NCI-H226 (cell line): Measurements from ENCODE around the gene CCDC70.
"Not testable (repeated sequence)": the region's sequence is repeated elsewhere in the genome, so short reads cannot be mapped to it uniquely, and the experiment has no call there.

Source experiments
- DNase-seq: peaks from one replicate; pipeline ENCODE4 v3.0.0-alpha.2; 2015

The CCDC70 gene

GRCh38 chr13:51861723-51862300, at the start of gene CCDC70:
TSS of gene CCDC70 (plus strand) at chr13:51861969. CDS start at chr13:51865412, 3,443 bp downstream.
- DNase-seq, result peak; percentile 39

GRCh38 chr13:51814071-51814470, 47.7 kb upstream of the CCDC70 start:
- no peak for DNase-seq

- DNase-seq, result peak; percentile 40
Observed at GRCh38 chr13:51814825-51815650, 46.7 kb upstream of the CCDC70 start.

- no peak for DNase-seq
Observed at GRCh38 chr13:51815848-51816247, 45.9 kb upstream of the CCDC70 start.

- no peak for DNase-seq
Observed at GRCh38 chr13:51816604-51817249, 45.0 kb upstream of the CCDC70 start.

- no peak for DNase-seq
Observed at GRCh38 chr13:51817717-51818116, 44.1 kb upstream of the CCDC70 start.

- DNase-seq, result no peak
Observed at GRCh38 chr13:51818276-51818675, 43.5 kb upstream of the CCDC70 start.

GRCh38 chr13:51818781-51819511, 42.8 kb upstream of the CCDC70 start:
- no peak for DNase-seq

GRCh38 chr13:51819544-51819943, 42.2 kb upstream of the CCDC70 start:
- DNase-seq, result no peak

- no peak for DNase-seq
Observed at GRCh38 chr13:51820016-51820597, 41.7 kb upstream of the CCDC70 start.

GRCh38 chr13:51821606-51822005, 40.2 kb upstream of the CCDC70 start:
- no peak for DNase-seq

- no peak for DNase-seq
Observed at GRCh38 chr13:51822106-51822815, 39.5 kb upstream of the CCDC70 start.

- DNase-seq, result no peak
Observed at GRCh38 chr13:51823359-51823758, 38.4 kb upstream of the CCDC70 start.

- no peak for DNase-seq
Observed at GRCh38 chr13:51823863-51824262, 37.9 kb upstream of the CCDC70 start.

GRCh38 chr13:51824712-51825111, 37.1 kb upstream of the CCDC70 start:
- DNase-seq, result not testable (repeated sequence)

- DNase-seq, result no peak
Observed at GRCh38 chr13:51825165-51825592, 36.6 kb upstream of the CCDC70 start.

- DNase-seq, result no peak
Observed at GRCh38 chr13:51825681-51826254, 36.0 kb upstream of the CCDC70 start.

GRCh38 chr13:51826606-51827005, 35.2 kb upstream of the CCDC70 start:
- no peak for DNase-seq

- no peak for DNase-seq
Observed at GRCh38 chr13:51827254-51827653, 34.5 kb upstream of the CCDC70 start.

- DNase-seq, result no peak
Observed at GRCh38 chr13:51828730-51829567, 32.8 kb upstream of the CCDC70 start.

- no peak for DNase-seq
Observed at GRCh38 chr13:51829568-51829899, 32.2 kb upstream of the CCDC70 start.
